A673 (cell line): ENCODE results near the gene CDK14. TPM values are rescaled to one million over a fixed set of nuclear protein-coding genes. Genes with fewer than 3 reads are reported as not detected.

Experiments used
- BruUV-seq: library from RNA; stranded (reverse); fragments of 400-500 nt; replicated peaks from 2 replicates; lab custom pipeline; 2021; lab: Mats Ljungman, UMichigan
- CTCF ChIA-PET: fragments of 300-600 bp; sonication (Branson Sonifier 250); formaldehyde crosslinking; loops from one replicate; lab custom pipeline; 2022; ENCODE audit warnings: antibody characterized with exemption; lab: Charles Lee
- POLR2A ChIA-PET: fragments of 300-600 bp; sonication (Branson Sonifier 250); formaldehyde crosslinking; loops from one replicate; lab custom pipeline; 2022; ENCODE audit warnings: antibody characterized with exemption; ENCODE audit not compliant: low non-redundant PET; lab: Charles Lee
- DNase-seq: peaks from one replicate; pipeline ENCODE4 v3.0.0-alpha.2; 2015; ENCODE audit warnings: low spot score
- H3K27ac ChIP-seq: fragments of 200-600 bp; sonication (generic); 2 replicates; pipeline ENCODE4 v1.5.1; 2016; ENCODE audit warnings: mixed run types, low read depth, mild to moderate bottlenecking, mixed read lengths, antibody characterized with exemption, low read length; ENCODE audit not compliant: poor library complexity, severe bottlenecking
- H3K27me3 ChIP-seq: fragments of 200-600 bp; sonication (generic); replicated peaks from 2 replicates; pipeline ENCODE4 v1.6.1; 2017; ENCODE audit warnings: mixed run types, low read depth, mild to moderate bottlenecking, mixed read lengths, antibody characterized with exemption, low read length; ENCODE audit not compliant: insufficient read depth, poor library complexity
- H3K36me3 ChIP-seq: fragments of 200-600 bp; sonication (generic); 2 replicates; pipeline ENCODE4 v1.6.1; 2016; ENCODE audit warnings: mixed run types, mild to moderate bottlenecking, mixed read lengths, antibody characterized with exemption, low read length; ENCODE audit not compliant: insufficient read depth, poor library complexity, severe bottlenecking
- H3K4me1 ChIP-seq: fragments of 200-600 bp; sonication (generic); 2 replicates; pipeline ENCODE4 v1.6.1; 2017; ENCODE audit warnings: mixed run types, mild to moderate bottlenecking, mixed read lengths, antibody characterized with exemption, low read length; ENCODE audit not compliant: insufficient read depth, poor library complexity, severe bottlenecking
- H3K4me3 ChIP-seq: fragments of 200-600 bp; sonication (generic); 2 replicates; pipeline ENCODE4 v1.5.1; 2016; ENCODE audit warnings: low read depth, mixed run types, mild to moderate bottlenecking, mixed read lengths, low read length; ENCODE audit not compliant: poor library complexity, severe bottlenecking
- H3K9me3 ChIP-seq: fragments of 200-600 bp; sonication (generic); 2 replicates; pipeline ENCODE4 v1.6.1; 2016; ENCODE audit warnings: mixed run types, low read depth, mild to moderate bottlenecking, mixed read lengths, antibody characterized with exemption, low read length; ENCODE audit not compliant: poor library complexity, severe bottlenecking
- CTCF ChIP-seq: fragments of 300-800, 200-600 bp; sonication (generic); conservative IDR thresholded peaks from 2 replicates; pipeline ENCODE4 v1.5.1; 2017; ENCODE audit warnings: low read depth, mild to moderate bottlenecking, antibody characterized with exemption, low read length, moderate library complexity, mixed read lengths
- EZH2 ChIP-seq: fragments of 200-600 bp; sonication (generic); IDR thresholded peaks from 2 replicates; pipeline ENCODE4 v1.6.1; 2017; ENCODE audit warnings: borderline replicate concordance, low read depth, mild to moderate bottlenecking, mixed read lengths, antibody characterized with exemption, low read length; ENCODE audit not compliant: poor library complexity, severe bottlenecking
- intact Hi-C: fragments of 100-400 bp; cut with micrococcal nuclease; formaldehyde crosslinking; loops from one replicate; pipeline ENCODE4 v1.10.0; 2022; ENCODE audit not compliant: unreplicated experiment
- total RNA-seq: library from RNA; stranded (reverse); gene quantifications from 2 replicates; pipeline ENCODE4 v1.2.3, GENCODE V29; 2021

CDK14 gene
- total RNA-seq, 1 experiment from 2014 or later, result 128 TPM

- H3K4me3 ChIP-seq, result no peak overlapping the region
- CTCF ChIA-PET, result no interaction called here
- POLR2A ChIA-PET, result no interaction called here
- no peak for DNase-seq
- TF ChIP-seq EZH2 (no peak), CTCF (no peak)
- BruUV-seq, result no TSS peak
- H3K4me1 ChIP-seq, result peaks cover 27% of the 10 kb centered on the region
- no peak overlapping the region for H3K27ac ChIP-seq
- intact Hi-C loops, result no loop called here
- H3K9me3 ChIP-seq, result no peaks in the 10 kb centered on the region
- H3K27me3 ChIP-seq, result no peaks in the 10 kb centered on the region
- no peaks in the 10 kb centered on the region for H3K36me3 ChIP-seq
Observed at GRCh38 chr7:91041901-91042484, 445.9 kb downstream of the CDK14 start.

DNA sequence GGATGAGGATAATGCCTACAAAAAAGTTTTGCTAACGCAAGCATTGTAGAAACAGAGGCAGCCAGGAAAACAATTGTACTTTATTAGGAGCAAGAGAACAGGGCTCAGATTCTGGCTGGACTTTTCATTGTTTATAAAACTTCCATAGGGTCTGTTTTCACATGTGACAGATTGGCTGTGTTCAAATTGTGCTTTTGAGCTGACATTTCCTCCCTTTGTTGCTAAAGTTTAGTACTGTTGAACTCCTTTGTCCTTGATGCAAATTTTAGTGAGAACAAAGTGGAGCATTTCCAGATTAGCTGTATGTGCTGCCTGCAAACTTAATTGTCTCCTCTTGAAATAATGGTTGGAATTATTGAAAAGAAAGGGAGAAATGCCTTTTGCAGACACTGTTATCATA, 447.1 kb downstream of the CDK14 start:
- ChIA-PET CTCF (no interaction called here), POLR2A (no interaction called here)

GRCh38 chr7:91043924-91044645, 448.0 kb downstream of the CDK14 start:
- Histone ChIP-seq H3K27ac (no peak overlapping the region), H3K36me3 (no peaks in the 10 kb centered on the region), H3K9me3 (no peaks in the 10 kb centered on the region), H3K27me3 (no peaks in the 10 kb centered on the region), H3K4me3 (no peak overlapping the region), H3K4me1 (peaks cover 27% of the 10 kb centered on the region)
- ChIA-PET POLR2A (no interaction called here), CTCF (no interaction called here)
- DNase-seq, result no peak
- intact Hi-C loops, result no loop called here
- TF ChIP-seq EZH2, result no peak
- no peak for TF ChIP-seq CTCF
- BruUV-seq, result no TSS peak

More for the DNA sequence above, 447.1 kb downstream of the CDK14 start:
- intact Hi-C loops, result no loop called here
- TF ChIP-seq CTCF (no peak), EZH2 (no peak)
- H3K36me3 ChIP-seq, result no peaks in the 10 kb centered on the region
- BruUV-seq, result no TSS peak
- peak overlapping the region; percentile 19 for H3K27ac ChIP-seq
- no peaks in the 10 kb centered on the region for H3K9me3 ChIP-seq
- H3K27me3 ChIP-seq, result no peaks in the 10 kb centered on the region
- H3K4me3 ChIP-seq, result no peak overlapping the region
- no peak for DNase-seq
- H3K4me1 ChIP-seq, result peaks cover 27% of the 10 kb centered on the region
